HepG2 (cell line): Measurements from ENCODE around the gene GGCT. TPM values are rescaled to one million over a fixed set of nuclear protein-coding genes. Genes with fewer than 3 reads are reported as not detected.

Experiments
- BORCS8-MEF2B ChIP-seq: sonication (generic); formaldehyde crosslinking; IDR thresholded peaks from 2 replicates; pipeline ENCODE4 v1.8.0; 2022; ENCODE audit warnings: mild to moderate bottlenecking, missing genetic modification reagents
- CREBL2 ChIP-seq: sonication (generic); formaldehyde crosslinking; IDR thresholded peaks from 2 replicates; pipeline ENCODE4 v1.8.1; 2023; ENCODE audit warnings: missing genetic modification reagents, mild to moderate bottlenecking, borderline replicate concordance
- HBP1 ChIP-seq: IDR thresholded peaks from 2 replicates; pipeline ENCODE4 v1.6.1; 2016; ENCODE audit warnings: low read depth, control low read depth
- MAF1 ChIP-seq: sonication (generic); formaldehyde crosslinking; IDR thresholded peaks from 2 replicates; pipeline ENCODE4 v1.5.0; 2020; ENCODE audit warnings: missing genetic modification reagents, borderline replicate concordance
- POGZ ChIP-seq: sonication (generic); formaldehyde crosslinking; IDR thresholded peaks from 2 replicates; pipeline ENCODE4 v1.4.0; 2020; ENCODE audit warnings: mild to moderate bottlenecking, missing genetic modification reagents
- RARA ChIP-seq: IDR thresholded peaks from 2 replicates; pipeline ENCODE4 v1.6.1; 2016; ENCODE audit warnings: missing genetic modification reagents, missing compliant biosample characterization
- TEF ChIP-seq: sonication (generic); formaldehyde crosslinking; IDR thresholded peaks from 2 replicates; pipeline ENCODE4 v1.5.0; 2020; ENCODE audit warnings: missing genetic modification reagents
- TFE3 ChIP-seq: IDR thresholded peaks from 2 replicates; pipeline ENCODE4 v1.6.1; 2016
- THRA ChIP-seq: sonication (generic); formaldehyde crosslinking; IDR thresholded peaks from 2 replicates; pipeline ENCODE4 v1.4.0; 2020; ENCODE audit warnings: missing genetic modification reagents, borderline replicate concordance
- TOE1 ChIP-seq: sonication (generic); formaldehyde crosslinking; IDR thresholded peaks from 2 replicates; pipeline ENCODE4 v1.4.0; 2020; ENCODE audit warnings: mild to moderate bottlenecking, missing genetic modification reagents
- YEATS2 ChIP-seq: sonication (generic); formaldehyde crosslinking; IDR thresholded peaks from 2 replicates; pipeline ENCODE4 v1.4.0; 2020; ENCODE audit warnings: missing genetic modification reagents, borderline replicate concordance
- ZBTB25 ChIP-seq: IDR thresholded peaks from 2 replicates; pipeline ENCODE4 v1.6.1; 2018; ENCODE audit warnings: missing genetic modification reagents
- ZNF12 ChIP-seq: sonication (generic); formaldehyde crosslinking; IDR thresholded peaks from 2 replicates; pipeline ENCODE4 v1.5.0; 2020; ENCODE audit warnings: missing genetic modification reagents
- ZNF143 ChIP-seq: sonication (generic); formaldehyde crosslinking; IDR thresholded peaks from 2 replicates; pipeline ENCODE4 v1.4.0; 2020; ENCODE audit warnings: missing genetic modification reagents
- ZNF282 ChIP-seq: fragments of 450-650 bp; IDR thresholded peaks from 2 replicates; pipeline ENCODE4 v1.6.1; 2018; ENCODE audit not compliant: partially characterized antibody
- ZNF546 ChIP-seq: sonication (generic); formaldehyde crosslinking; conservative IDR thresholded peaks from 2 replicates; pipeline ENCODE4 v1.8.1; 2023; ENCODE audit warnings: mild to moderate bottlenecking, missing genetic modification reagents
- ZNF564 ChIP-seq: sonication (generic); formaldehyde crosslinking; IDR thresholded peaks from 2 replicates; pipeline ENCODE4 v1.8.1; 2023; ENCODE audit warnings: mild to moderate bottlenecking, missing genetic modification reagents
- ZNF670 ChIP-seq: sonication (generic); formaldehyde crosslinking; IDR thresholded peaks from 2 replicates; pipeline ENCODE4 v1.8.0; 2022; ENCODE audit warnings: mild to moderate bottlenecking, missing genetic modification reagents, borderline replicate concordance
- ZNF709 ChIP-seq: sonication (generic); formaldehyde crosslinking; IDR thresholded peaks from 2 replicates; pipeline ENCODE4 v1.5.0; 2020; ENCODE audit warnings: mild to moderate bottlenecking, missing genetic modification reagents
- ZNF773 ChIP-seq: sonication (generic); formaldehyde crosslinking; IDR thresholded peaks from 2 replicates; pipeline ENCODE4 v1.4.0; 2020; ENCODE audit warnings: missing genetic modification reagents, borderline replicate concordance
- ZNF83 ChIP-seq: sonication (generic); formaldehyde crosslinking; IDR thresholded peaks from 2 replicates; pipeline ENCODE4 v1.4.0; 2020; ENCODE audit warnings: missing genetic modification reagents, mild to moderate bottlenecking, borderline replicate concordance
- polyA plus RNA-seq, 8 experiments: library from polyadenylated mRNA; depleted of rRNA in 3 of 8; stranded (reverse) in 7 of 8; unstranded in 1 of 8; fragments of >200 nt; fragmentation: Illumina TruSeq in 4 of 8; extraction: Trizol in 4 of 8; gene quantifications; 2 replicates each; pipeline versions ENCODE4 v1.2.1 to v1.2.3, GENCODE V29; 2011 to 2016; ENCODE audit warnings: low read depth in 4 of 8, missing spikeins in 1 of 8, mixed read lengths in 1 of 8; ENCODE audit not compliant: insufficient read depth in 1 of 8
- total RNA-seq, 5 experiments: library from RNA; depleted of rRNA; stranded (reverse); fragments of >200 nt; fragmentation: Illumina TruSeq; extraction: Trizol; gene quantifications; 2 replicates each; pipeline ENCODE4 v1.2.3, GENCODE V29; 2016; ENCODE audit warnings: low read depth in 1 of 5

Gene GGCT
- total and polyA plus RNA-seq, 2 of the 13 experiments (the other 11 are each of a cell fraction or from before 2014, with no cell fraction given) = 19.5 to 78.3 TPM

GRCh38 chr7:30504301-30505173 lies at the start of gene GGCT (continued):
- TF ChIP-seq ZNF546 (CRISPR knock-in tag) = no peak
- TF ChIP-seq ZNF709 (CRISPR knock-in tag) = 0 out of 2 replicates have a peak, but pooled peaks have one; percentile 55
- no peak for TF ChIP-seq TEF (CRISPR knock-in tag)
- no peak for TF ChIP-seq ZBTB25 (CRISPR knock-in tag)
- TF ChIP-seq RARA (CRISPR knock-in tag) = peak; percentile 4; the same call in 1 of the 2 replicates
- TF ChIP-seq ZNF773 (CRISPR knock-in tag) = peak; percentile 35; the same call in 1 of the 2 replicates
- no peak for TF ChIP-seq TOE1 (CRISPR knock-in tag)
- TF ChIP-seq YEATS2 (CRISPR knock-in tag) = peak; percentile 74; the same call in 1 of the 2 replicates
- 0 out of 2 replicates have a peak, but pooled peaks have one; percentile 40 for TF ChIP-seq MAF1
- 0 out of 2 replicates have a peak, but pooled peaks have one; percentile 5 for TF ChIP-seq HBP1
- TF ChIP-seq ZNF564 (CRISPR knock-in tag) = peak; percentile 82
- TF ChIP-seq CREBL2 (CRISPR knock-in tag) = 0 out of 2 replicates have a peak, but pooled peaks have one; percentile 63
- 0 out of 2 replicates have a peak, but pooled peaks have one; percentile 64 for TF ChIP-seq ZNF670 (CRISPR knock-in tag)
- 0 out of 2 replicates have a peak, but pooled peaks have one; percentile 23 for TF ChIP-seq ZNF12 (CRISPR knock-in tag)
- no peak for TF ChIP-seq ZNF83 (CRISPR knock-in tag)
- 0 out of 2 replicates have a peak, but pooled peaks have one; percentile 31 for TF ChIP-seq BORCS8-MEF2B (CRISPR knock-in tag)
- TF ChIP-seq THRA = peak; percentile 32; the same call in 1 of the 2 replicates
- peak; percentile 54 for TF ChIP-seq POGZ (CRISPR knock-in tag)
- TF ChIP-seq ZNF143 = peak; percentile 25; the same call in 1 of the 2 replicates
- peak; percentile 75; the same call in 1 of the 2 replicates for TF ChIP-seq TFE3 (CRISPR knock-in tag)
- no peak for TF ChIP-seq ZNF282
